Panc1 (cell line): ENCODE data around the gene ZC3H7A. TPM values are rescaled to one million over a fixed set of nuclear protein-coding genes. Genes with fewer than 3 reads are reported as not detected.
A peak's percentile ranks its signal among the peaks of the same experiment; 100 is the strongest.

Source experiments
- ATAC-seq: fragments of 200-7000 bp; cut with Tn5 transposase; 2 replicates; pipeline ENCODE4 v1.9.1; 2020; ENCODE audit warnings: mild to moderate bottlenecking, moderate library complexity
- BruUV-seq: library from RNA; stranded (reverse); fragments of 400-500 nt; replicated peaks from 2 replicates; lab custom pipeline; 2021; lab: Mats Ljungman, UMichigan
- CTCF ChIA-PET: fragments of 300-600 bp; sonication (Branson Sonifier 250); formaldehyde crosslinking; loops from one replicate; lab custom pipeline; 2022; ENCODE audit warnings: antibody characterized with exemption; lab: Charles Lee
- POLR2A ChIA-PET: fragments of 300-600 bp; sonication (Branson Sonifier 250); formaldehyde crosslinking; loops from one replicate; lab custom pipeline; 2022; ENCODE audit warnings: antibody characterized with exemption; lab: Charles Lee
- DNase-seq: peaks from one replicate; pipeline ENCODE4 v3.0.0-alpha.2; 2010; ENCODE audit warnings: low read depth, low spot score
- H3K27ac ChIP-seq: 2 replicates; pipeline ENCODE4 v1.5.1; 2011; ENCODE audit warnings: mild to moderate bottlenecking, low read length, inconsistent platforms
- H3K27me3 ChIP-seq: fragments of 200-500 bp; sonication (Bioruptor generic); 2 replicates; pipeline ENCODE4 v1.6.0; 2014; ENCODE audit warnings: low read length, inconsistent platforms; ENCODE audit not compliant: control insufficient read depth, insufficient read depth
- H3K36me3 ChIP-seq: fragments of 200-500 bp; sonication (Bioruptor generic); 2 replicates; pipeline ENCODE4 v1.5.1; 2014; ENCODE audit warnings: inconsistent platforms, mild to moderate bottlenecking, low read length, moderate library complexity; ENCODE audit not compliant: control insufficient read depth, insufficient read depth
- H3K4me1 ChIP-seq: 2 replicates; pipeline ENCODE4 v1.5.1; 2011; ENCODE audit warnings: inconsistent platforms, mild to moderate bottlenecking, low read length, moderate library complexity; ENCODE audit not compliant: control insufficient read depth, insufficient read depth
- H3K4me3 ChIP-seq, 2 experiments: 2 replicates each; pipeline ENCODE4 v1.5.1; 2011 to 2012; ENCODE audit warnings: low read depth in 2 of 2, low read length in 2 of 2, mild to moderate bottlenecking in 2 of 2, inconsistent platforms in 1 of 2, moderate library complexity in 1 of 2
- H3K9me3 ChIP-seq: fragments of 200-500 bp; sonication (Bioruptor generic); 2 replicates; pipeline ENCODE4 v1.5.1; 2014; ENCODE audit warnings: low read depth, mild to moderate bottlenecking, inconsistent platforms, low read length, moderate library complexity; ENCODE audit not compliant: control insufficient read depth, insufficient read depth
- POLR2AphosphoS5 ChIP-seq: IDR thresholded peaks from 2 replicates; pipeline ENCODE4 v1.6.1; 2012; ENCODE audit warnings: mild to moderate bottlenecking, low read depth, low read length, moderate library complexity
- REST ChIP-seq, 2 experiments: IDR thresholded peaks; 2 replicates each; pipeline ENCODE4 v1.6.1; 2011 to 2012; ENCODE audit warnings: low read depth in 2 of 2, control low read depth in 1 of 2, low read length in 1 of 2, mild to moderate bottlenecking in 1 of 2, moderate library complexity in 1 of 2; ENCODE audit not compliant: insufficient read depth in 1 of 2
- SIN3A ChIP-seq: IDR thresholded peaks from 2 replicates; pipeline ENCODE4 v1.6.1; 2012; ENCODE audit warnings: low read depth, mild to moderate bottlenecking, low read length, moderate library complexity, borderline replicate concordance; ENCODE audit not compliant: insufficient read depth
- TCF7L2 ChIP-seq: IDR thresholded peaks from 2 replicates; pipeline ENCODE4 v1.6.1; 2011; ENCODE audit warnings: mild to moderate bottlenecking, low read depth, low read length, inconsistent platforms
- in situ Hi-C: cut with HindIII; loops from 2 replicates; pipeline ENCODE4 v1.10.0; 2016; ENCODE audit warnings: low sequenced_read_pairs, low pct_unique_long_range_greater_than_20kb
- intact Hi-C: fragments of 100-400 bp; cut with micrococcal nuclease; formaldehyde crosslinking; loops from one replicate; pipeline ENCODE4 v1.10.0; 2022; ENCODE audit not compliant: unreplicated experiment
- total RNA-seq: library from RNA; stranded (reverse); gene quantifications from one replicate; pipeline ENCODE4 v1.2.1, GENCODE V29; 2021; ENCODE audit not compliant: unreplicated experiment
- TF ChIP-seq, protein P1 (sequence below): fragments of 450-650 bp; IDR thresholded peaks from 2 replicates; pipeline ENCODE4 v1.5.1; 2017; ENCODE audit warnings: mild to moderate bottlenecking

The ZC3H7A gene
- total RNA-seq, 1 experiment from 2014 or later = 52.3 TPM

DNA sequence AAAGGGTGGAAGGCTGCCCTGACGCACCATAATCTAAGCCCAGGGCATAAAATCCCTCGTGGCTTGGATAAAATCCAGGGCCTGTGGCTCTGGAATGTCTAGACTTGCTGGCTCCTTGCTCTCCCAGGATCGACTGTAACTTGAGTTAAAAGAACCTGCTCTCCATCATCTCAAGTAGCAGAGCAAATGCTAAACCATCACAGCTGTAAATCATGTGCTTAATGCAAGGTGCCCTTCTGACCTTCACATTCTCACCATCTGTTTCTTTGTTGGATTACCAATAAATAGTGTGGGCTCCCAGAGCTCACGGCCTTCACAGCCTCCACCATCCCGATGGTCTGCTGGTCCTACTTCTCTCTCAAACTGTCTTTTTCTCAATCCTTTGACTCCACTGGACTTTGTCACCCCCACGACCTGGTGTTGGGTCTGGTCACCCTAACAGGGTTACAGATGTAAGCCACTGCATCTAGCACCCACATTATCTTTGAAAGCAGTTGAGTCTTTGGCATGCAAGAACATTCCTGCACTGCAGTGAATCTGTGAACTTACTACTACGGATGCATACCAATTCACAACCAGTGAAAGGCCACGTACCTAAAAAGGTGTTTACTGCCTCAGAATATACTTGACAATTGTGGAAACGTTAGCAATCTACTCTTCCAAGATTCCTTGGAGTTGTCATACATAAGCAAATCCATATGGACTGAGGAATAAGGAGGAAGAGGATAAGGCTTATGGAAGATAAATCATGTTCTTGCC is 39.0 kb upstream of the ZC3H7A start:
- DNase-seq (no peak), ATAC-seq (peak; percentile 47)
- ChIA-PET CTCF (no interaction called here), POLR2A (no interaction called here)
- TF ChIP-seq TCF7L2 (no peak), POLR2AphosphoS5 (peak; percentile 68; the same call in 1 of the 2 replicates), REST (IDR thresholded peaks at IDR 0.05; ENCODE audit: insufficient read depth in 1 of 2, low read depth in 2 of 2, low read length in 1 of 2) (no peak), SIN3A (0 out of 2 replicates have a peak, but pooled peaks have one; percentile 24)
- TF ChIP-seq, protein P1, sequence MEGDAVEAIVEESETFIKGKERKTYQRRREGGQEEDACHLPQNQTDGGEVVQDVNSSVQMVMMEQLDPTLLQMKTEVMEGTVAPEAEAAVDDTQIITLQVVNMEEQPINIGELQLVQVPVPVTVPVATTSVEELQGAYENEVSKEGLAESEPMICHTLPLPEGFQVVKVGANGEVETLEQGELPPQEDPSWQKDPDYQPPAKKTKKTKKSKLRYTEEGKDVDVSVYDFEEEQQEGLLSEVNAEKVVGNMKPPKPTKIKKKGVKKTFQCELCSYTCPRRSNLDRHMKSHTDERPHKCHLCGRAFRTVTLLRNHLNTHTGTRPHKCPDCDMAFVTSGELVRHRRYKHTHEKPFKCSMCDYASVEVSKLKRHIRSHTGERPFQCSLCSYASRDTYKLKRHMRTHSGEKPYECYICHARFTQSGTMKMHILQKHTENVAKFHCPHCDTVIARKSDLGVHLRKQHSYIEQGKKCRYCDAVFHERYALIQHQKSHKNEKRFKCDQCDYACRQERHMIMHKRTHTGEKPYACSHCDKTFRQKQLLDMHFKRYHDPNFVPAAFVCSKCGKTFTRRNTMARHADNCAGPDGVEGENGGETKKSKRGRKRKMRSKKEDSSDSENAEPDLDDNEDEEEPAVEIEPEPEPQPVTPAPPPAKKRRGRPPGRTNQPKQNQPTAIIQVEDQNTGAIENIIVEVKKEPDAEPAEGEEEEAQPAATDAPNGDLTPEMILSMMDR = no peak
- intact Hi-C loops = loop anchor here (5.0 kb wide), 1 partner anchor 49 kb away; no protein-coding TSS in a partner anchor
- peaks cover 6% of the 10 kb centered on the region; the same call in 1 of the 2 replicates for H3K4me1 ChIP-seq
- H3K9me3 ChIP-seq = no peaks in the 10 kb centered on the region
- in situ Hi-C loops = no loop called here
- no peak overlapping the region for H3K4me3 ChIP-seq
- peaks cover 22% of the 10 kb centered on the region for H3K36me3 ChIP-seq
- no peaks in the 10 kb centered on the region for H3K27me3 ChIP-seq
- H3K27ac ChIP-seq = no peak overlapping the region
- BruUV-seq = no TSS peak

GRCh38 chr16:11835309-11835708 is 38.3 kb upstream of the ZC3H7A start:
- in situ Hi-C loops (no loop called here), intact Hi-C loops (loop anchor here (5.0 kb wide), 1 partner anchor 48 kb away; no protein-coding TSS in a partner anchor)
- ChIA-PET POLR2A (no interaction called here), CTCF (no interaction called here)
- no peak for DNase-seq
- no peak for TF ChIP-seq TCF7L2
- no peak for TF ChIP-seq SIN3A
- TF ChIP-seq, protein P1 = no peak
- no peak for TF ChIP-seq POLR2AphosphoS5
- no peak for TF ChIP-seq REST (IDR thresholded peaks at IDR 0.05; ENCODE audit: insufficient read depth in 1 of 2, low read depth in 2 of 2, low read length in 1 of 2)
- peaks cover 6% of the 10 kb centered on the region; the same call in 1 of the 2 replicates for H3K4me1 ChIP-seq
- H3K4me3 ChIP-seq = no peak overlapping the region
- BruUV-seq = no TSS peak
- no peaks in the 10 kb centered on the region for H3K27me3 ChIP-seq
- peaks cover 16% of the 10 kb centered on the region for H3K36me3 ChIP-seq
- ATAC-seq = peak; percentile 9; the same call in 1 of the 2 replicates
- no peaks in the 10 kb centered on the region for H3K9me3 ChIP-seq
- H3K27ac ChIP-seq = no peak overlapping the region
